CD4-positive, alpha-beta T cell treated with Interferon alpha-2 for 1 hour (primary cell): ENCODE measurements around the gene ARHGAP40.

Experiments
- DNase-seq, 2 donors: peaks; one replicate each; pipeline ENCODE4 v3.0.0-alpha.2; 2020 to 2022

Gene ARHGAP40

GRCh38 chr20:38623061-38623460 lies 21.5 kb downstream of the ARHGAP40 start:
- no peak for DNase-seq

- DNase-seq: no peak
Observed at GRCh38 chr20:38624084-38624483, 22.5 kb downstream of the ARHGAP40 start.

GRCh38 chr20:38625896-38626295 lies 24.3 kb downstream of the ARHGAP40 start:
- DNase-seq: no peak

- DNase-seq: no peak
Observed at GRCh38 chr20:38626921-38627659, 25.5 kb downstream of the ARHGAP40 start.

- no peak for DNase-seq
Observed at GRCh38 chr20:38628580-38629470, 27.2 kb downstream of the ARHGAP40 start.

- DNase-seq: no peak
Observed at GRCh38 chr20:38629979-38630378, 28.4 kb downstream of the ARHGAP40 start.

GRCh38 chr20:38630727-38631126 lies 29.1 kb downstream of the ARHGAP40 start:
- DNase-seq: no peak

- DNase-seq: no peak
Observed at GRCh38 chr20:38631155-38632022, 29.8 kb downstream of the ARHGAP40 start.

- peak; percentile 48 to 65 for DNase-seq
Observed at GRCh38 chr20:38633577-38634093, 32.0 kb downstream of the ARHGAP40 start.

- peak in 1 of 2 donors; percentile 4 for DNase-seq
Observed at GRCh38 chr20:38635721-38636288, 34.2 kb downstream of the ARHGAP40 start.

GRCh38 chr20:38640521-38640920 lies 38.9 kb downstream of the ARHGAP40 start:
- DNase-seq: no peak

- no peak for DNase-seq
Observed at GRCh38 chr20:38642498-38642897, 40.9 kb downstream of the ARHGAP40 start.

- DNase-seq: no peak
Observed at GRCh38 chr20:38644588-38645260, 43.1 kb downstream of the ARHGAP40 start.

GRCh38 chr20:38645351-38645750 lies 43.7 kb downstream of the ARHGAP40 start:
- DNase-seq: no peak

GRCh38 chr20:38645980-38646858 lies 44.6 kb downstream of the ARHGAP40 start:
- DNase-seq: peak; percentile 86 to 91

- DNase-seq: no peak
Observed at GRCh38 chr20:38649275-38649891, 47.8 kb downstream of the ARHGAP40 start.

- DNase-seq: no peak
Observed at GRCh38 chr20:38650010-38650409, 48.4 kb downstream of the ARHGAP40 start.

GRCh38 chr20:38651154-38651553 lies 49.5 kb downstream of the ARHGAP40 start:
- DNase-seq: no peak

GRCh38 chr20:38651562-38651961 lies 50.0 kb downstream of the ARHGAP40 start:
- DNase-seq: no peak

- DNase-seq: no peak
Observed at GRCh38 chr20:38652995-38653394, 51.4 kb downstream of the ARHGAP40 start.
